Fibroblast of skin of left biceps (primary cell): Measurements from ENCODE around the gene ANO6.

Experiments used
- DNase-seq, 2 experiments: peaks; one replicate each; pipeline ENCODE4 v3.0.0-alpha.2; 2013; ENCODE audit warnings: low read depth in 2 of 2

ANO6 gene

GRCh38 chr12:45458238-45458637 is 242.3 kb downstream of the ANO6 start:
- no peak for DNase-seq

GRCh38 chr12:45458854-45459807 is 243.2 kb downstream of the ANO6 start:
- DNase-seq = peak; percentile 19 to 21

DNA sequence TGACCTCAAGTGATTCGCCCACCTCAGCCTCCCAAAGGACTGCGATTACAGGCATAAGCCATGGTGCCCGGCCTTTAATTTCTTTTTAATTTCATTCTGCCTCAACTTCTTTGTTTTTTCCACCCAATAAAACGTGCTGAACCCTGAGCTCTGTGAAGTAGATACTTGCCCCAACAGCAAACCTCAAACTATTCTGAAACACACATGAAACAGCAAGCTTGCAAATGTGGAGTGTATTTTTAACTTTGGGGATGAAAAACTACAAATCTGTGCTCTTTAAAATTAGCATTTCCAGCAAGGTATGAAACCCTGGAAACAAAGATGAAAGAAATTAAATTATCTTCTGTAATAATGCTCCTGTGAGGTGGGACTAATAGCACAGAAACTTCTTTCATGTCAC is 246.6 kb downstream of the ANO6 start:
- DNase-seq = no peak

DNA sequence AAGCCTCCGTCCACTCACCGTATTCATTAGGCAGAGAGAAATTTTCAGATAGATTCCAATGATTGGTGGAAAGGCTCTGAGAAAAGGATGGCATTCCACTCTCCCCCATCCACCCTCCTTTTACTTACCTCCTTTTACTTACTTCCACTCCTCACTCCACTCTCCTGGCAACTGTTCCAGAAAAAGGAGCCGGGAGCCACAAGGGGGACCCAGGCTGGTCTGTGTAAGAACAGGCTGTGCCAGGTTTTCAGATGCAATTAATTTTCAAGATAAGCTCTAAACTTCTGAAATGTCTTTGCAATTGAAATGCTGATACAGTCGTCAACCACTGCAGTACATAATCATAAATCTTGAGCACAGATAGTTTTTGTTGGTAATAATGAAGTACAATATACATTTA is 248.8 kb downstream of the ANO6 start:
- DNase-seq = no peak

DNA sequence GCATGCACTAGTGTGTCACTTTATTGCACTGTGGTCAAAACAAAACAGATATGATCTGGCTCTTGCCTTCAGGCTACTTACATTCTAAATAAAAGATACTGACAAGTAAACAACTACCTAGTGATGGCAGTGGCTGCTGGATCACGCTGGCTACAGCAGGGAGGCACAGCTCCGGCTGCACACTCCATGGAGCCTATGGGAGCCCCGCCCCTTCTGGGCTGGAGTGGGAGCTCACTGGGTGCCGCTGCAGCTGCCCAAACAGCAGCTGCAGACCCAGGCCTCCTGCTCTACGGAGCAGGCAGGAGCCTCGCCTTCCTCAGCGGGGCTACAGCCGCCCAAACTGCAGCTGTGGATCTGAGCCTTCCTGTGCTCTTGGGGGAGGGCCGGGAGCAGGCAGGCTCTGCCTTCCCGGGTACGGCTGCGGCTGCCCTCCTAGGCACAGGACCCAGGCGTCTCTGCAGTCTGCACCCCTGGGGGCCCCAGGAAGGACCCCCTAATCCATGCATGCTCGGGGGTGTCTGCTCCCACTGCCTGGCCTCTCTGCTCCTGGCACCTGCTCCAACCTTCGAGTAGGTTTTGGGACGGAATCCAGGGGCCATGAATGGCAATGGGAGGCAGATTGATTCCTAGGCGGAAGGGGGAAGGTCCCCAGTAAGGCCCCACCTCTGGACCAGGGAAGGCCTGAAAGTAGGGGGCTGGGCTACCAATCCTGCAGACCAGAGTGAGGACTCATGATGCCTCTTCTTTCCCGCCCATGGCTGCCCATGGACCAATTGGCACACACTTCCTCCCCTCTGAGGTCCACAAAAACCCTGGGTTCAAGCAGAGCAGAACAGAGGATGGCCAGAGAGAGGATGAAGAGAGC is 253.1 kb downstream of the ANO6 start:
- no peak for DNase-seq

- DNase-seq = no peak
Measured at GRCh38 chr12:45469902-45470301, 254.0 kb downstream of the ANO6 start.

DNA sequence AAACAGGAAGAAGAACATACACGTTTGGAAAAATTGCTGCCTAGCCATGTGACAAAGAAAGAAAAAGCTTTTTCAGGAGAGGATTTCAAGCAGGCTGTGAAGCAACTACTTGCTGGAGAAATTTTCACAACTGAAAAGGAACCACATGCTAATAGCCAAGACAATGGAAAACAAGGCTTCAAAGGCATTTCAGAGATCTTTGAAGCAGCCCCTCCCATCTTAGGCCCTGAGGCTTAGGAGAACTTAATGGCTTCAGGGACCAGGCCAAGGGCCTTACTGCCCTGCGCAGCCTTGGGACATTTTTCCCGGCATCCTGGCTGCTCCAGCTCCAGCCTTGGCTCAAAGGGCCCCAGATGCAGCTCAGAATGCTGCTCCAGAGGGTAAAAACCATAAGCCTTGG is 257.7 kb downstream of the ANO6 start:
- no peak for DNase-seq

DNA sequence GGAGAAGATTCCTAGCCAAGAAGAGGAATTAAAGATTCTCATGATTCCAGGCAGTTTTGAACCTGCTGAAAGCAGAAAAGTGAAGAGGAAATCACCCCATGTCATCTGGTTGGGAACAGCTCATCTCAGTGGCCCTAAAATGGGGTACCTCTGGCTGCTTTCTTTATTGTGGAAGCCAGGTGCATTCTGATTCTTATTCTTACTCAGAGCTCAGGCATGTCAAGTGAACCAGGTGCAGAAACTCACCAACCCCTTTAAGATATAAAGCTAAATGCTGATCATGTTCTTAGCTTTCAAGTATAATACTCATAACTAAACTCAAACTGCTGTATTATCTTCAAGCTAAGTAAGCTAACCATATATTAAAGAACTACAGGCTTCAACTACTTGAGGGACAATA is 259.7 kb downstream of the ANO6 start:
- DNase-seq = no peak

DNA sequence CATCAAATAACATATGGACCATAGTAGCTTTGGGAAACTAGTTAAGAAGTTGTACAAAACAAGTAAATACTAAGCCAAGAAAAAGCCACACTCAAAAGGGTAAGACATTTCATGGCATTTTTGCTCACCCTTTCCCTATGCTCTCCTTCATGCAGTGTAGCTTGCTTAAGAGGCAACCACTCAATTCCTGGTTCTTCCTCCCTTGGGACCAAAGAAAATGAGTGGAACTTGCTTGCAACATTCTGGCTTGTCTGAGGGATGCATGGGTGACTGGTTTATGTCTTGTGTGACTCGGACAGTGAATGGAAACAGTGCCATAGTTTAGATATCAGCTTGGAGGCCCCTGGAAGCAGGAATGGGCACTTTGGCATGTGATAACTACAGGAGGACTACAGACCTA is 261.6 kb downstream of the ANO6 start:
- DNase-seq = no peak

DNA sequence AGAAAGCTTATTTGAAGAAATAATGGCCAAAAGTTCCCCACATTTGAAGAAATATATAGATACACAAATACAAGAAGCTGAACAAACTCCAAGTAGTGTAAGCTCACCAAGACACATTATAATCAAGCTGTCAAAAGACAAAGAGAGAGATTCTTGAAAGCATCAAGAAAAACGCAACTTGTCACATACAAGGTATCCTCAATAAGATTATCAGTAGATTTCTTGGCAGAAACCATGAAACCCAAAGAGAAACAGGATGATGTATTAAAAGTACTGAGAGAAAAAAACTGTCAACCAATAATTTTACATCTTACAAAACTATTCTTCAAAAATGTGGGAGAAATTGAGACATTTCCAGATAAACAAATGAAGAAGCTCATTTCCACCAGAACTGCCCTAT is 263.0 kb downstream of the ANO6 start:
- no peak for DNase-seq

- no peak for DNase-seq
Measured at GRCh38 chr12:45481746-45482145, 265.9 kb downstream of the ANO6 start.

DNA sequence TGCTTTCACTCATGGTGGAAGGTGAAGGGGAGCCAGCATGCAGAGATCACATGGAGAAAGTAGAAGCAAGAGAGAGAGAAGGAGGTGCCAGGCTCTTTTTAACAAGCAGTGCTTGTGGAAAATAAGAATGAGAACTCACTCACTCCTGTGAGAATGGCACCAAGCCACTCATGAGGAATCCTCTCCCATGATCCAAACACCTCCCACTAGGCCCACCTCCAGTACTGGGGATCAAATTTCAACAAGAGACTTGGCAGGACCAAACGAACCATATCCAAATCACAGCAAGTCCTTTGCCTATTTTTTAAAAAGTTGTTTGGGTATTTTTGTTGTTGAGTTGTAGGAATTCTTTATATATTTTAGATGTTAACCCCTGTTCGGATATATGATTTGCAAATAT is 267.7 kb downstream of the ANO6 start:
- DNase-seq = no peak
